Measurements from ENCODE around the gene PACSIN2.

Gene PACSIN2

DNA sequence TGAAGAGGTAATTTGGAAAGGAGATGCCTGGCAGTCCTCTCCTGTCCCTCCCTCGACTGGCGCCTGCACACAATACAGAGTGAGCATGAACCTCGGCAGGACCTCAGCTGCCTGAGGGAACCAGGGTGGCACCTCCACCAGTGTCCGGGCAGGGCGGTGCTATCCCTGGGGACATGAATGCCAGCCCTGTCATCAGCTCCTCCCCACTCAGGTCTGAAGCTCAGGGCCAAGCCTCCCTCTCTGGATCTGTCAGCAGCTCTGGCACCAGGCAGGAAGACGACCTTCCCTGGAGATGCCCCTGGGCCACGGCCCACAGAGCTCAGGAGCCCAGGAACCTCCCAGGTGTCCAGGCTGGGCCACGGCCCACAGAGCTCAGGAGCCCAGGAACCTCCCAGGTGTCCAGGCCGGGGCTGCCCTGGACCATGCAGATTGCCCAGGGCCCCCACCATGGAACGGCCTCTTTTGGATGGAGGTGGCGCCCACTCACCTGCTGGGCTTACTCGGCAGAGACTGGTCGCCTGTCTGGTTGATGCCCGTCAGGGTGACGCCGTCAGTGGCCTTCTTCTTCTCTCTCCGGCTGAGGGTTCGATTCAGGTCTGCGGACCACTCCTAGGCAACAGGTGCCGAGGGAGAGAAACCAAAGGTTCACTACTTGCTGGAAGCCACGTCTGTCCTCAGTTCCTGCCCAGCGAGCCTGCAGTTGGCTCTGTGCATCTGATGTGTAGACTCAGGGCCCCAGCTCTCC, 136.2 kb downstream of the PACSIN2 start:
- no peak for DNase-seq

DNA sequence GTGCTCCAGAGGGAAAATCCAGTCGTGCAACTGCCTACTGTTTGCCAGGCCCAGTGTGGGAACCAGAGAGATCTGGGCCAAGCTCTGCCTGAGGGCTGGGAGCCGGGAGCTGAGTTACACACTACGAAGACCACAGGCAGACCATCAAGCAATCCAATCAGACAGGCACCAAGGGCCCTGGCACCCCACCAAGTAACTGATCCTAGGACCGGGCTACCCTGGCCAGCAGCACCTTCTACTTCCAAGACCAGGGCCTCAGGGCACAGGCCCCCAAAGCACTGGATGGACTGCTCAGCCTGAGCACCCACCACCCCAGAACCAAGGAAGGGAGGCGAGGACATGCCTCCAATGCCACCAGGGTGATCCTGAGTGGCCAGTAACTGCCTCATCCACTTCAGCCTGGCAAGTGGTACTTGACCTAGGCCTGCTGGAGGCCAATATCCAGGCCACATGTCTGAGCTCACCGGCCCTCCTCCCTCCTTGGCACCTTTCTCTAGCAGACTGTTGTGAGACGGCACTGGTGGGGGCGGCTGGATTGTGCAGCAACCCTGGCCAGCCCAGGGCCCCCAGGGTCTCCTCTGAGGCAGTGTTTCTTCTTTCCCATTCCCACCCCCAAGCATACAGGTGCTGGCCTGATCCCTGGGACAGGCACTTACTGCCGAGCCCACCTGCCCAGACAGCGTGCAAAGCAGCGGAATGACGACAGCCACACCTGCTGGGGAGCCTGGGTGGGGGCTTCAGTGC, 137.2 kb downstream of the PACSIN2 start:
- no peak for DNase-seq

DNA sequence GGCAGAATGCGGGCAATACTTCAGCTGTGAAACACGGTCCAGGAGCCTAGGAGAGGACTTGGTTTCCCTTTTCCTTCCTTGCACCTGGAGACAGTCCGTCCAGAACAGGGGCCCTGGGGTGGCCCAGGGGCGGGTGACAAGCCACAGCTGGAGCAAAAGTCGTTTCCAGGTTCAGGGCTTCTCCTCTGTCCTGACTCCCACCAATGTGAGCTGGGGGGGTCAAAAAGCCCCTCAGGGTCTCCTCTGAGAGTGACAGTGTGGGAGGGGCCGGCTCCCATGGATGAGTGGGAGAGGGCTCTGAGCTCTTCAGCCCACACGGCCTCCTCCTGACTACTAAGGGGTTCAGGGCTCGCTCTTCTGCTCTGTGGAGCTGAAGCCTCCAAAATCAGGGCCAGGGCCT, 137.8 kb downstream of the PACSIN2 start:
- no peak for DNase-seq

DNA sequence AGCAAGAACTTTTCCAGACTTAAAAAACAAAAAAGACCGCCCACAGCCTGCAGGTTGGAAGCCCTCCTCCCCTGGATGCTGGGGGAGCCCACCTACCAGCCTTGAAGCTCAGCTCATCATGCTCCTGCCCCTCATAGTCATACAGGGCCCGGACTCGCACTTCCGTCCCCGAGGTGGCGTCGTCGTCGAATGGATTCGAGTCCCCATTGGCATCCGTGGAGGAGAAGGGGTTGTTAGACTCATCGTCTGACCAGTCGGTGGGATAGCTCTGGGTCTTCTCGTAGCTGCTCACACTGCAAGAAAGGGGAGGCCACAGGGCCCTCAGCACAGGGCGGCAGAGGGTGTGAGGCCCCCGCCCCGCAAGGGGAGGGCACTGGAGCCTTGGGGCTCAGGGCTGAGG, 138.9 kb downstream of the PACSIN2 start:
- DNase-seq = no peak

DNA sequence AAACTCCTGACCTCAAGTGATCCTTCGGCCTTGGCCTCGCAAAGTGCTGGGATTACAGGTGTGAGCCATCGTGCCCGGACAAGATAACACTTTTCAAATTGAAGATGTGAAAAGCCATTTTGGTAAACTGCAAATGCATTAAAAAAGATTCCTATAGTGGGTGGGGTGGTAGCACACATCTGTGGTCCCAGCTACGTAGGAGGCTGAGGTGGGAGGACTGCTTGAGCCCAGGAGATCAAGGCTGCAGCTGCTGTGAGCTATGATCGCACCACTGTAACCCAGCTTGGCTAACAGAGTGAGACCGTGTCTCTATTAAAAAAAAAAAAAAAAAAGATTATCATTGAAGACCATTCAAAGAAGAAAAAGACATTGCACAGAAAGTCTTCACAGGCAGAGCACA, 140.9 kb downstream of the PACSIN2 start:
- no peak for DNase-seq

DNA sequence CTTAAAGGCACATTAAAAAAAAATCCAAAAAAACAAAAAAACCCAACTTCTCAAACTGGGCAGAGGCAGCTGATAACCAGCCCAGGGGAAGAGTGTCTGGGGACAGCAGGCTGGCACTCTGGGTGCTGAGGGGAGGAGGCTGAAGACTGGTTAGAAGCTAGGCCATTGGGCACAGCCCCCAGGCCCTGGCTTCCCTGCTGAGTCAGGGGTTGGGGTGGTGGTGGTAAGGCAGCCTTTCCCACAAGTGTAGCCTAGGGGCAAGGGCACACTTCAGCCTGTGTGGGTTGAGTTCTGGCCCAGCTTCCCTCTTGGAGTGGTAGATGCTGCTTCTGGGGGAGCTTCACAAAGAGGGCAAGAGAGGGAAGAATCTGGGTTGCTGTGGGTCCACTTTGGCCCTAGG, 141.6 kb downstream of the PACSIN2 start:
- DNase-seq = no peak

DNA sequence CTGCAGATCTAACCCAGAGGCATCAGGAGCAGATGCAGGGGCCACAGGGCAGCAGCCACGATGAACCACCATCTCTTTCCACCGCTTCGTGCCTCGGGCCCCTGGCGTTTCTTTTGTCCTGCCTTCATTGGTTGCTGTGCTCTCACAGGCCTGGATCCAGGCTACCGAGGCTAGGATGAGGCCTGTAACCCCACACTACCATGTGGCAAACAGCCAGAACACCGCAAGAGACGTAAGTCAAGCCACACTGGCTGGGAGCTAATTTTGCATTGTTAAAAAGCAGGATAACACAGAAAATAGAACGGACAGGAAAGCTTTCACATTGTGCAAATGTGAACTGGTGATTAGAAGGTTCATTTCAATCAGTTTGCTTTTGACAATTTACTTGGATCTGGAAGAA, 142.1 kb downstream of the PACSIN2 start:
- no peak for DNase-seq

DNA sequence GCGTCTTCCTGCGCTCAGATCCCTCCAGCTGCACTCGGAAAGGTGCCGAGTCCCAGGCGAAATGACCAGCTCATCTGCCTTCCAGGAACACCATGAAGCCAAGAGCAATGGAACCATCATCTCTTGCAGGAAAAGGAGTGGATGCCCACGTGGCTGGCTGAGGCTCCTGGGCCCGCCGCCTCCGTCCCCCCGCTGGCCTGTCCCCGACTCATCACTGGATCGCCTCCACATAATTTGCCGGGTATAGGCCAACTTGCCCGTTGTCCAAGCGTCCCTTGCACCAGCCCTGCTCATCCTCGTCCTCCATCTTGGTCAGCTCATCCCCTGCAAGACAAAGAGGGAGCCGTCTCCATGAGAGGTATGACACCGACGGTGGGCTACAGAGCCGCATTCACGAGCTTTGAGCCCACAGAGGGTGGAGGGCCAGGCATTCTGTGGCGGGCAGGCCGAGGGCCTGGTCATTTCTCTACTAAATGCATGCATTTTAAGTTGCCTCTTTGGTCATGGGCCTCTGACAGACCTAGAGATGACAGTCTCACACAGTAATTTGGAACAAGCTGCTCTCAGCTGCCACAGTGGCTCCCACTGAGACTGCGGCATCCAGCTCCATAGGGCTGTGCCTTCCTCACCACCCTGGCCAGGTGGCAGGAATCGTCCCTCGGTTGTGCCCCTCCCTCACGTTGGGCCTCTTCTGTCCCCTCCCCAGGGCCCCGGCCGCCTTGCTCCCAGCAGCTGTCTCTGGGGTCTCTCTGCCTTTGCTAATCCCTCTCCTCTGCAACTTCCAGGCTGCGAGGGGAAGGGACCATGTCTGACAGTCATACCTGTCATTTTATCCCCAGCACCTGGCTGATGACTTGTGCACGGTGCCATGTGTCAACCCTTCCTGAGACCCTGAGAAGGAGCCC, 143.6 kb downstream of the PACSIN2 start:
- DNase-seq = no peak

DNA sequence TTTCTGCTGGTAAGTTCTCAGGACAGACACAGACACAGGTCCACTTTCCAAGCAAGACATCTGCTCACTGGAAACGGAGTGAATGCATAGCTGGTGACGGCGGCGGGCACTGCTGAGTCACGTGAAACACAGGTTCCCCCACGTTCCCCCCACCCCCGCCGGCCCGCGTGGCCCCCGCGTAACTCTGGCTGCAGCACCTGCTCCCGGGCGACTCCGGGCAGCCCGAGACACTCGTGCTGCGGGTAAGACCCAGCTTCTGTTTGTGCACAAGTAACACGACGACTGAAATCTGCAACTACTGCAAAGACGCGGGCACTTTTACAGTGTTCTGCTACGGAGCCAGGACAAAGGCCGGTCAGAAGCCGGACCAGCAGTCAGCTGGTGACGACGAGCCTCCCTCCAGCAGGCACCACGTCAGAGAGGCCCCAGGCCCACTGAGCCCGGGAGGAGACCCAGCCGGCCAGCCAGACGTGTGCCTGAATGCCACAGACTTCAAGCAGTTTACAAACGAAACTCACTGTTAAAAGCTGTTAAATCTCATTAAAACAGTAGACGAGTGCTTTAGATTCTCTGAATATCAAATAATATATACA, 145.0 kb downstream of the PACSIN2 start:
- DNase-seq = no peak

DNA sequence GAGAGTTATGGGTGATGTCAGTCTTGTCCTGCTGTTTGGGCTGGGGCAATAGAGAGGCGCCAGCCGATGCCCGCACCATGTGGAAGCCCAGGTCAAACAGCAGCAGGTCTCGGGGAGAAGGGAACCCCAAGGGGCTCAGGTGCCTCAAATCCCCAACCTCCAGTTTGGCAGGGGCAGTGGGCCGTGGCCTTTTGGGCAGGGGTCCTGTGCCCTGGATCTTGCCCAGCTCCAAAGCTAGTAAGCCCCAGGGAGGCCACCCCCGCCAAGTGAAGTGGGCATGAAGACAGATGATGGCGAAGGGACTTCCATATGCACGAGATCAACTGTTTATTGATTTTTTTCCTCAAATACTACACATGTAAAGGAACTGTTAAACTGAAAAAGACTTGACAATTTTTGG, 145.5 kb downstream of the PACSIN2 start:
- no peak for DNase-seq

DNA sequence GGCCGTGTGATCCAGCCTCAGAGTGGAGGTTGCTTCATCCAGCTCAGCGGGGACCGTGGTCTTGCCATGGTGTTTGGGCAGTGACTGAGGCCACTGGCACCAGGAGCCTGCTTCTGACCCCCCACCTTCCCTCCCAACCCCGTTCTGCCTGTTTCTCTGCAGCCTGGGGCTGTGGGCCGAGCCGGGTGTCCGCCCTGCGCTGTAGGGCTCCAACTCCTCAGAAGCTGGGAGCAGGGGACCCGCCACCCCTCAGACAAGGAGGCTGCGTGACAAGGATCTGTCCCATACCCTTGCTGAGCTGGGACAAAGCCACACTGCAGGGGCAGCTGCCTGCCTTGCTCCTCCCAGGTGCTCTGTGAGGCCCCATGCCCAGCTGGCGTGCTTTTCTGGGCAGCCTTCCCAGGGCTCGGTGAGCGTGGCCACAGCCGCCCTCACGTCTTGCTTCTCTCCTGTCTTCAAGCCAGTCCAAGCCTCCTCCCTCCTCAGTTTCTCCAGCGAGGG, 146.1 kb downstream of the PACSIN2 start:
- no peak for DNase-seq

DNA sequence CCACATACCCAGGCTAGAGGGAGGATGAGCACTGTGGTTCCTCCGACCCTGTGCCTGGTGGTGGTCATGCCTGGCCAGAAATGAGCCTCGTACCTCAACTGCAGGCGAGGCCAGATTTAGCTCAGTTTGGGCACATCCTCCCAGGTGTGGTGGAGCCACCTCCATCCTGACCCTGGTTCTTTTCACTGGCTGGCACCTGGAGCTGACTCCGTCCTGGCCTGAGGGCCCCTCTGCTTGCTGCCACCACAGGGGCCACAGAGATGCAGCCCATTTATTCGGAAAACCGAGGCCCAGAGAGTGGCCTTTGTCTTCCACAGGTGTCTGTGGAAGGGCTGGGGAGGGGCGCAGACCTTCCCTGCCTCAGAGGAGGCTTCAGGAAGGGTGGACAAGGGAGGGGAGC, 148.8 kb downstream of the PACSIN2 start:
- DNase-seq = no peak

DNA sequence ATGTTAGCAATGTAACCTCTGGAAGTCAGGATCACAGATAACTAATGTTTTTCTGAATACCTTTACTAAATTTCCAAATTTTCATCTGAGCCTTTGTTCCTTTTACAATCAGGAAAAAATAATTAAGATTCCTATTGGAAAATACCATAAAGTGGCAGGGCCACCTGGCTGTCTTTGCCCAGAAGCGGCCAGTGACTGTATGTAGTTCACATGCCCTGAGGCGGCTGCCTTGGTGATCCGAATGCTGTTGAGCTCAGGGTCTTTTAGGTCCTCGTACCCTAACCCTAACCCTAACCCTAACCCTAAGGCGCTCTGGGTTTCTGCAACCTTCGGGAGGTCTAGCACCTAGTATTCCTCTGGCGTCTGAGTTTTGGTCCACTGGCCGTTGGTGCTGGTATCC, 149.4 kb downstream of the PACSIN2 start:
- DNase-seq = no peak

DNA sequence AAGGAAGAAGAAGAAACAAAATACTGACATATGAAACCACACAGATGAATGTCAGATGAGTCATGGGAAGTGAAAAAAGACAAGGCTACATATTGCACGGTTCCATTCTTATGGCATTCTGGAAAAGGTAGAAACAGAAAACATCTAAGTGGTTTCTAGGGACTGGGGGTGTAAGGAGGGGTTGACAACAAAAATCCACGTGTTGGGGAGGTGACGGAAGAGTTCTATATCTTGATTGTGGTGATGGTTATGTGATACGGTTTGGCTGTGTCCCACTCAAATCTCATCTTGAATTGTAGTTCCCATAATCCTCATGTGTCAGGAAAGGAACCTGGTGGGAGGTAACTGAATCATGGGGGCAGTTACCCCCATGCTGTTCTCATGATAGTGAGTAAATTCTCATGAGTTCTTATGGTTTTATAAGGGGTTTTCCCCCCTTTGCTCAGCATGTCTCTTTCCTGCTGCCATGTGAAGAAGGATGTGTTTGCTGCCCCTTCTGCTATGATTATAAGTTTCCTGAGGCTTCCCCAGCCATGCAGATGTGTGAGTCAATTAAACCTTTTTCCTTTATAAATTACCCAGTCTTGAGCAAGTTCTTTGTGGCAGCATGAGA, 151.5 kb downstream of the PACSIN2 start:
- DNase-seq = no peak

DNA sequence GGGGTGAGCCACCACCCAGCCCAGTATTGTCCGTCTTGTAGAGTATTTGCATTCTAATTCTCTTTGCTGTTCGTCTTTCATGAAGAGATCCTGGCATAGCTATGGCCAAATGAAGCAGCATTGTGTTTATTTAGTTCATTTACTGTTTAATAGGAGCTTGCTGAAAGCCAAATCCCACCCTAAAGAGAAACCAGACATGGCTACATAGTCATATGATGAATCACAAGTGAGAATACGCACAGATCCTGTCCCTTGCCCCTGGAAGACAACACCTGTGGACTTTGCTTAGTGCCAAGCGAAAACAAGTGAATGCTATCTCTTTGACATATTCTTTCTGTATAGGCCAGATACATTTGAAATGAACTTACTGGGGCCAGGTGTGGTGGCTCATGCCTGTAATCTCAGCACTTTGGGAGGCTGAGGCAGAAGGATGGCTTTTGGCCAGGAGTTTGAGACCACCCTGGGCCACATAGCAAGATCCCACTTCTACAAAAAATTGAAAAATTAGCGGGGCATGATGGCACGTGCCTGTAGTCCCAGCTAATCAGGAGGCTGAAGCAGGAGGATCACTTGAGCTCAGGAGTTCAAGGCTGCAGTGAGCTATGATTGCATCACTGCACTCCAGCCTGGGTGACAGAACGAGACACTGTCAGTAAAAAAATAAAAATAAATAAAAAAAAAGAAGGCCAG, 152.8 kb downstream of the PACSIN2 start:
- no peak for DNase-seq

DNA sequence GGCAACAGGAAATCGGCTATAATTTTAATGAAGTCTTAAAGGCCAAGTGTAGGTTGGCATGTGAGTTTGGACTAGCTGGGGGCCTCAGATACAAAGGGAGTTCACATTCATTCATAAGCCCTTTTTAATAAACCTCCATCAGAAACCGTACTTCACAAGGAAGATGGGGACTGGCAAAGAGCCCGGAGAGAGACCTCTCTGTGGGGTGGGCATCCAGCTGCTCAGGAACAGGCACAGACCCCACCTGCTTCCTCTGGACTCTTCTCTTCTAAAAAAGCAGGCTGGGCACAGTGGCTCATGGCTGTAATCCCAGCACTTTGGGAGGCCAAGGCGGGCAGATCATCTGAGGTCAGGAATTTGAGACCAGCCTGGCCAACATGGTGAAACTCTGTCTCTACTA, 154.0 kb downstream of the PACSIN2 start:
- DNase-seq = no peak

DNA sequence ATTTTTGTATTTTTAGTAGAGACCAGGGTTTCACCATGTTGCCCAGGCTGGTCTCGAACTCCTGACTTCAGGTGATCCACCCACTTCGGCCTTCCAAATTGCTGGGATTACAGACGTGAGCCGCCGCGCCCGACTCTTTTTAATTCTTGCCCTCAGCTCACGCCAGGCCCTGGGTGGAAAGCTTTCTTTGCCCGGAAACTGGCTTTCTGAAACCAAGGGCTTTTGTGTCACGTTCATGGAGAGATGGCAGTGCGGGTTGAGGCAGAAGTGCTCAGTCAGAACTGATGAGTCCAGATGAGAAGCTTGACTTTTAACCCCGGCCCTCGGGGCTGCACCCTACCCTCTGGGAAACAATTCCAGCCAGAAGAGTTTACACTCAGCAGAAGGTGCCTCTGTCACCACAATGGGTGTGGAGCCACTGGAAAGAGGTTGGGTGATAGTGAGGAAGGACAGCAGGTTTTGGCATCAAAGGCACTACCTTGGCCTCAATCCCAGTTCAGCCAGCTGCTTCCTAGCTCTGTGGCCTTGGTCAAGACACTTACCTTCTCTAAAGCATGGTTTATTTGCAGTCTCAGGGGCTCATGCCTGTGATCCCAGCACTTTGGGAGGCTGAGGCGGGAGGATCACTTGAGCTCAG, 157.0 kb downstream of the PACSIN2 start:
- no peak for DNase-seq

DNA sequence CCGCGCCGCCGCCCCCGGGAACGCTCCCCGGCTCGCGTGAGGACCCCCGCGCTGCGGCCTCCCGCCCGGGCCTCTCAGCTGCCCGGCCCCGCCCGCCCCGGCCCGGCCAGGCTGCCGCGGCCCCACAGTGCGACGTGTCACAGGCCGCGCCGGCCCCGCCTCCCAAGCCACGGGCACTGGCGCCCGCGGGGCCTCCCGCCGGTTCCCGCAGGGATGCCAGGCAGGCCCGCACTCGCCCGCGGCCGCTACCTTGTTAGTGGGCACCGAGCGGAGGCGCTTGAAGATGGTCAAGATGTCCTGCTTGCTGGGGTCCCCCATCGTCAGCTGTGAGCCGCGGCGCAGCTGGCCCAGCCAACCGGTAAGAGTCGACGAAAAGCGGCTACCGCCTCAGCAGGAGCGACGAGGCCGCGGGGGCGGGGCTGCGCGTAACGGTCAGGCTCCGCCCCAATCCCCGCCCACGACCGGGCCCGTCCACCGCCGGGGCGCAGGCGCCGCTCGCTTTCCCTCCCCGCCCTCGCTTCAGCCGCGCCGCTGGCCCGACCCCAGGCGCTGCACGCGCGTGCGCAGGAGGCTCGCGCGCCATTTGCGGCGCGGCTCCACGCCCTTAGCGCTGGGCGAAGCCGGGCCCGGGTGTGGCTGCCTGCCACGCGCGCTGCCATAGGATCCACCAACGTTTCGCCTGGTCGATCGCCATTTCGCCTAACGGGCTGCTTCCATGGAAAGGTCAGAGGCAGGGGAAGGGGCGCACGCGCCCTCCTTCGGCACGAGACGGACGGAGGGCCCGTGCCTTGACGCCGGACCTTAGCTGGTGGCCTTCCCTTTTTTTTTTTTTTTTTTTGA, 157.9 kb downstream of the PACSIN2 start, which contains the start of gene ARFGAP3:
TSS of gene ARFGAP3 (minus strand) at position 409 of the 840 bp plus-strand sequence. CDS start at position 318, 91 bp downstream.
- DNase-seq = peak; percentile 85

DNA sequence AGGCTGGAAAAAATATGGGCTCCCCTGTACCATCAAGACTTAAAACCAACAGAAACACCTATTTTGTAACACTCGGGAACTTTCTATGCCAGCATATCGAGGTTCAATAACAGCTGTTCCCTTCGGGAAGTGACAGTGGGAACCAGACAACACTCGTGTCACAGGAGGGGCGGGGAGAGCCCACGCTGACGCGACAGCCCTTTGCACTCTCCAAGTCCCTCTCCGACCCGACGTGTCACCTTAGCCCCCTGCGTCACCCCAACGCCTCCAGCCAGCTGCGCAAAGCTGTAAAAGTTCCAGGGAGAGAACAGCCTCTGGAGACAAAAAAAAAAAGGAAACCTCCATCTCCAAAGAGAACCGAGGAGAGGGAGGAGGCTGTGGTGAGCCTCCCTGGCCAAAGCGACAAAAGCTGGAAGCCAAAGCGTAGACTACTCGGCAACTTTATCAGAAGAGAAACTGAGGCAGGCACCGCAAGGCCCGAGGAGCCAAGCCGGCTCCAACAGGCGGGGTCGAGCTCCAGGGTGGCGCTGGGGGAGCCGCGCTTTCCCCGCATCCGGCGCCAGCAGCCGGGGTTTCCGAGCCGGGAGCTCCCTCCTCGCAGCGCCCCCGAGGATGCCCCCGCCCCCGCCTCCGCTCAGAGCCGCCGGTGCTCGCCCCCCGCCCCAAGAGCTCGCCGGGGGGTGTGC, 158.6 kb downstream of the PACSIN2 start:
- DNase-seq = no peak

DNA sequence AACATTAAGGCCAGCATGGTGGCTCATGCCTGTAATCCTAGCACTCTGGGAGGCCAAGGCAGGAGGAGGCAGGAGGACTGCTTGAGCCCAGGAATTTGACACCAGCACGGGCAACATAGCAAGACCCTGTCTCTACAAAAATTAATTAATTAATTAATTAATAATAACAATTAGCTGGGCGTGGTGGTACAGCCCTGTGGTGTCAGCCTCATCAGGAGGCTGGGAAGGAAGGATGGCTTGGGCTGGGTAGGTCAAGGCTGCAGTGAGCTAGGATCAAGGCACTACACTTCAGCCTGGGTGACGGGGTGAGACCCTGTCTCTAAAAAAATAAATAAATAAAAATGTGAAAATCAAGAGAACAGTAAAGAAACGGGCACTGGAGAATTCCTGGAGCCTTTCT, 159.2 kb downstream of the PACSIN2 start:
- DNase-seq = no peak

All from amniotic stem cell (primary cell).